Measurements from ENCODE around the gene CDC42. TPM values are rescaled to one million over a fixed set of nuclear protein-coding genes. Genes with fewer than 3 reads are reported as not detected.
A peak's percentile ranks its signal among the peaks of the same experiment; 100 is the strongest.

Gene CDC42
- polyA plus RNA-seq, 2 donors = 100 to 138 TPM

GRCh38 chr1:22121421-22121911 is 69.0 kb downstream of the CDC42 start:
- Histone ChIP-seq H3K27me3 (ENCODE audit: control insufficient read depth in 1 of 2, insufficient read depth in 2 of 2, low read length in 2 of 2) (no peaks in the 10 kb centered on the region), H3K27ac (ENCODE audit: low read depth in 2 of 2, low read length in 1 of 2) (no peak overlapping the region), H3K9me3 (ENCODE audit: control insufficient read depth in 2 of 2, insufficient read depth in 1 of 2, low read depth in 1 of 2, low read length in 1 of 2) (no peaks in the 10 kb centered on the region), H3K4me3 (ENCODE audit: low read depth in 1 of 2, low read length in 2 of 2) (no peak overlapping the region), H3K36me3 (ENCODE audit: control insufficient read depth in 2 of 2, insufficient read depth in 2 of 2, low read length in 1 of 2) (peaks cover 0 to 28% of the 10 kb centered on the region in 2 donors), H3K4me1 (ENCODE audit: control insufficient read depth in 2 of 2, insufficient read depth in 2 of 2, low read length in 1 of 2) (peaks cover 0 to 34% of the 10 kb centered on the region in 2 donors)
- WGBS, 2 donors = 67 to 69% methylated on average over 15 of the region's 15 CpGs

DNA sequence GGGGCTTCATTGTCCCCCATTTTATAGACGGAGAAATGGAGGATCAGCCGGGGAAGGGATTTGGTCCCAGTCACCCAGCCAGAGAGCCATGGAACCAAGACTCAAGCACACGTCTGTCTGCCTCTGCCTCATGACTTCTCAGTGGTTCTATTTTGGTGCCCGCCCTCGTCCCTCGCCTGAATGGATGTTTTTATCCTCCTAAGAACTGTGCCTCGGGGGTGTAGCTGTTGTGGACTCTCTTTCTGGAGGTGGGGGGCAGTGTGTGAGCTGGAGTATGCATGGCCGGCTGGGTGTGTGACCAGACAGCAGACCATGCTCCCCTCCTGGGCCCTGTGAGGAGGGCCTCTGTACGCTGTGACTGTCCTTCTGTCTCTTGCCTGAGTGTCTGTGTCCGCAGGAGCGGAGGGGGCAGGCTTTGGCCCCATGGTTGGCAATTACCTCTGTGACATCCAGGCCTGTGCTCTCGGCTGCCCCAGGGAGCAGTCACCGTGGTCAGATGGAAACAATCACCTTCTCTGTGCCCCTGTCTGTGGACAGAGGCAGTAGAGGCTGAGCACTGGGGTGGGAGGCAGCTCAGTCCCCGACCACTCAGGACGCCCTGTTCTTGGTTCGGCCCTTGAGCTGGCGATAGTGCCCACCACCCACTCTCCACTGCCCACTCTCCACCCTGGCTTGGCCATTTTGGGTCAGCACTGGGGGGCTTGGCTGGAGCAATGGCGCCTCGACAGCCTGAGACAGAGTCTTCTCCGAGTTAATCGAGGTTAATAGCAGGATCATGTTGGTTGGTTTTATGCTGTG is 70.0 kb downstream of the CDC42 start:
- WGBS, 2 donors = 75 to 85% methylated on average over 19 to 21 of the region's 21 CpGs

GRCh38 chr1:22123071-22123390 is 70.5 kb downstream of the CDC42 start:
- Histone ChIP-seq H3K27ac (ENCODE audit: low read depth in 2 of 2, low read length in 1 of 2) (peak overlapping the region in 1 of 2 donors; percentile 53), H3K9me3 (ENCODE audit: control insufficient read depth in 2 of 2, insufficient read depth in 1 of 2, low read depth in 1 of 2, low read length in 1 of 2) (no peaks in the 10 kb centered on the region), H3K27me3 (ENCODE audit: control insufficient read depth in 1 of 2, insufficient read depth in 2 of 2, low read length in 2 of 2) (no peaks in the 10 kb centered on the region), H3K36me3 (ENCODE audit: control insufficient read depth in 2 of 2, insufficient read depth in 2 of 2, low read length in 1 of 2) (peaks cover 0 to 33% of the 10 kb centered on the region in 2 donors), H3K4me1 (ENCODE audit: control insufficient read depth in 2 of 2, insufficient read depth in 2 of 2, low read length in 1 of 2) (peaks cover 0 to 26% of the 10 kb centered on the region in 2 donors), H3K4me3 (ENCODE audit: low read depth in 1 of 2, low read length in 2 of 2) (no peak overlapping the region)
- 50 to 71% methylated on average over 8 of the region's 8 CpGs for WGBS, 2 donors

More for the DNA sequence above, 70.0 kb downstream of the CDC42 start:
- peak overlapping the region; percentile 12 to 76 for H3K27ac ChIP-seq (ENCODE audit: low read depth in 2 of 2, low read length in 1 of 2)
- no peak overlapping the region for H3K4me3 ChIP-seq (ENCODE audit: low read depth in 1 of 2, low read length in 2 of 2)
- no peaks in the 10 kb centered on the region for H3K27me3 ChIP-seq (ENCODE audit: control insufficient read depth in 1 of 2, insufficient read depth in 2 of 2, low read length in 2 of 2)
- H3K4me1 ChIP-seq (ENCODE audit: control insufficient read depth in 2 of 2, insufficient read depth in 2 of 2, low read length in 1 of 2) = peaks cover 0 to 31% of the 10 kb centered on the region in 2 donors
- H3K9me3 ChIP-seq (ENCODE audit: control insufficient read depth in 2 of 2, insufficient read depth in 1 of 2, low read depth in 1 of 2, low read length in 1 of 2) = no peaks in the 10 kb centered on the region
- H3K36me3 ChIP-seq (ENCODE audit: control insufficient read depth in 2 of 2, insufficient read depth in 2 of 2, low read length in 1 of 2) = peaks cover 0 to 33% of the 10 kb centered on the region in 2 donors

DNA sequence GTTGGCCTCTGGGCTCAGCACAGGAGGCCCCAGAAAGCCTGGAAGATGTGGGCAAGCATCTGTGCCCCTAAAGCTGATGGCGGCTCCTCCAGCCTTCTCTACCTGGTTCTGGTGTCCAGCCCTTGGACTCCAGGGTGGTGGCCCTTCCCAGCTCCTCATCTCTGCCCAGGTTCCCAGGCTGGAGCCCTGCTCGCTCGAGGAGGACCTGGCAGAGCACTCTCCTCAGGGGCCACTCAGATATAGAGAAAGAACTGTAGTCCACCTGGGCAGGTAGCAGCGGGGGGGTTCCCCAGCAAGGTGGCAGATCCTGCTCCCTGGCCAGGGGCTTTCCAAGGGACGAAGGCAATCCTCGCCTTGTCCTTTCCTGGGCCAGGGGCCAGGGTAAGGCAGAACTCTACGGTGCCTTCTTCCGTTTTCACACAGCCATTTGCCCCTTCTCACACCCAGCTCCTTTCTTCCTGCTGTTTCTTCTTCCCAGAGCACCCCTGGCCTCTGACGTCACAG is 71.4 kb downstream of the CDC42 start:
- H3K27ac ChIP-seq (ENCODE audit: low read depth in 2 of 2, low read length in 1 of 2) = no peak overlapping the region
- peaks cover 0 to 19% of the 10 kb centered on the region in 2 donors for H3K4me1 ChIP-seq (ENCODE audit: control insufficient read depth in 2 of 2, insufficient read depth in 2 of 2, low read length in 1 of 2)
- H3K9me3 ChIP-seq (ENCODE audit: control insufficient read depth in 2 of 2, insufficient read depth in 1 of 2, low read depth in 1 of 2, low read length in 1 of 2) = no peaks in the 10 kb centered on the region
- H3K4me3 ChIP-seq (ENCODE audit: low read depth in 1 of 2, low read length in 2 of 2) = no peak overlapping the region
- WGBS, 2 donors = 71 to 74% methylated on average over 9 of the region's 9 CpGs
- peaks cover 0 to 27% of the 10 kb centered on the region in 2 donors for H3K36me3 ChIP-seq (ENCODE audit: control insufficient read depth in 2 of 2, insufficient read depth in 2 of 2, low read length in 1 of 2)
- no peaks in the 10 kb centered on the region for H3K27me3 ChIP-seq (ENCODE audit: control insufficient read depth in 1 of 2, insufficient read depth in 2 of 2, low read length in 2 of 2)

DNA sequence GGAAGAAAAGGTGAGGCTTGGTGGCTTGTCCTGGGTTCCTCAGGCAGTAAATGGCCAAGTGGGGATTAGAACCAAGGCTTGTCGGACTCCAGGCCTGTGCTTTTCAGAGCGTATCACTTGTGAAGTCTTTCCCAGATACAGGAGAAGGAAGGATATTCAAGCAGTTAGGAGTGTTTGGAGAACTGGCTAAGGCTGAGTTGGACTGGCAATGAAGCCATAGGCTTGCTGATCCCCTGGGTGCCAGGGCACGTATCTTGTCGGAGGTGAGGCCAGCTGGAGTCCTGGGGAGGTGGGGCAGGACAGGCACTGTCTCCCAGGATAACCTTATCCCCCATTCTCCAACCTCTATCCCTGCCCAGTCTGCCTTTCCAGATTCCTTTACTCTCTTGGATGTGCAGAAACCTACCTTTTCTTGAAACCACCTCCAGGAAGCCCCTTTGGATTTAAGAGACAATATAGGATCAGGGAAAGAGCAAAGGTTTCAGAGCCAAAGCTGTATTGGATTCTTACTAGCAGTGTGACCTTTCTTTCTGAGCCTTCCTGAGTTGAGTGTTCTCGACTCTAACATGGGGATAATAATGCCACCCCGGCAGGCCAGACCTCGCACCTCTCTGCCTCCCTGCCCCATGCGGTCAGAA is 72.2 kb downstream of the CDC42 start:
- peak overlapping the region in 1 of 2 donors; percentile 11 for H3K27ac ChIP-seq (ENCODE audit: low read depth in 2 of 2, low read length in 1 of 2)
- no peaks in the 10 kb centered on the region for H3K9me3 ChIP-seq (ENCODE audit: control insufficient read depth in 2 of 2, insufficient read depth in 1 of 2, low read depth in 1 of 2, low read length in 1 of 2)
- H3K27me3 ChIP-seq (ENCODE audit: control insufficient read depth in 1 of 2, insufficient read depth in 2 of 2, low read length in 2 of 2) = no peaks in the 10 kb centered on the region
- peaks cover 0 to 19% of the 10 kb centered on the region in 2 donors for H3K4me1 ChIP-seq (ENCODE audit: control insufficient read depth in 2 of 2, insufficient read depth in 2 of 2, low read length in 1 of 2)
- peaks cover 0 to 23% of the 10 kb centered on the region in 2 donors for H3K36me3 ChIP-seq (ENCODE audit: control insufficient read depth in 2 of 2, insufficient read depth in 2 of 2, low read length in 1 of 2)
- no peak overlapping the region for H3K4me3 ChIP-seq (ENCODE audit: low read depth in 1 of 2, low read length in 2 of 2)
- 84 to 91% methylated on average over 8 of the region's 8 CpGs for WGBS, 2 donors

- no peak overlapping the region for H3K4me3 ChIP-seq (ENCODE audit: low read depth in 1 of 2, low read length in 2 of 2)
- H3K27me3 ChIP-seq (ENCODE audit: control insufficient read depth in 1 of 2, insufficient read depth in 2 of 2, low read length in 2 of 2) = no peaks in the 10 kb centered on the region
- peaks cover 0 to 16% of the 10 kb centered on the region in 2 donors for H3K4me1 ChIP-seq (ENCODE audit: control insufficient read depth in 2 of 2, insufficient read depth in 2 of 2, low read length in 1 of 2)
- 84% methylated on average over 12 of the region's 12 CpGs for WGBS, 2 donors
- no peaks in the 10 kb centered on the region for H3K9me3 ChIP-seq (ENCODE audit: control insufficient read depth in 2 of 2, insufficient read depth in 1 of 2, low read depth in 1 of 2, low read length in 1 of 2)
- H3K27ac ChIP-seq (ENCODE audit: low read depth in 2 of 2, low read length in 1 of 2) = no peak overlapping the region
- peaks cover 0 to 13% of the 10 kb centered on the region in 2 donors for H3K36me3 ChIP-seq (ENCODE audit: control insufficient read depth in 2 of 2, insufficient read depth in 2 of 2, low read length in 1 of 2)
Measured at GRCh38 chr1:22126531-22126930, 74.0 kb downstream of the CDC42 start.

- no peak overlapping the region for H3K27ac ChIP-seq (ENCODE audit: low read depth in 2 of 2, low read length in 1 of 2)
- H3K36me3 ChIP-seq (ENCODE audit: control insufficient read depth in 2 of 2, insufficient read depth in 2 of 2, low read length in 1 of 2) = peaks cover 0 to 12% of the 10 kb centered on the region in 2 donors
- no peaks in the 10 kb centered on the region for H3K9me3 ChIP-seq (ENCODE audit: control insufficient read depth in 2 of 2, insufficient read depth in 1 of 2, low read depth in 1 of 2, low read length in 1 of 2)
- 65 to 69% methylated on average over 6 of the region's 6 CpGs for WGBS, 2 donors
- no peaks in the 10 kb centered on the region for H3K27me3 ChIP-seq (ENCODE audit: control insufficient read depth in 1 of 2, insufficient read depth in 2 of 2, low read length in 2 of 2)
- H3K4me1 ChIP-seq (ENCODE audit: control insufficient read depth in 2 of 2, insufficient read depth in 2 of 2, low read length in 1 of 2) = peaks cover 0 to 17% of the 10 kb centered on the region in 2 donors
- H3K4me3 ChIP-seq (ENCODE audit: low read depth in 1 of 2, low read length in 2 of 2) = no peak overlapping the region
Measured at GRCh38 chr1:22127248-22127647, 74.7 kb downstream of the CDC42 start.

GRCh38 chr1:22127731-22128130 is 75.2 kb downstream of the CDC42 start:
- no peaks in the 10 kb centered on the region for H3K9me3 ChIP-seq (ENCODE audit: control insufficient read depth in 2 of 2, insufficient read depth in 1 of 2, low read depth in 1 of 2, low read length in 1 of 2)
- peaks cover 0 to 14% of the 10 kb centered on the region in 2 donors for H3K4me1 ChIP-seq (ENCODE audit: control insufficient read depth in 2 of 2, insufficient read depth in 2 of 2, low read length in 1 of 2)
- peaks cover 0 to 12% of the 10 kb centered on the region in 2 donors for H3K36me3 ChIP-seq (ENCODE audit: control insufficient read depth in 2 of 2, insufficient read depth in 2 of 2, low read length in 1 of 2)
- WGBS, 2 donors = 58 to 85% methylated on average over 3 of the region's 3 CpGs
- no peak overlapping the region for H3K27ac ChIP-seq (ENCODE audit: low read depth in 2 of 2, low read length in 1 of 2)
- no peaks in the 10 kb centered on the region for H3K27me3 ChIP-seq (ENCODE audit: control insufficient read depth in 1 of 2, insufficient read depth in 2 of 2, low read length in 2 of 2)
- H3K4me3 ChIP-seq (ENCODE audit: low read depth in 1 of 2, low read length in 2 of 2) = no peak overlapping the region

DNA sequence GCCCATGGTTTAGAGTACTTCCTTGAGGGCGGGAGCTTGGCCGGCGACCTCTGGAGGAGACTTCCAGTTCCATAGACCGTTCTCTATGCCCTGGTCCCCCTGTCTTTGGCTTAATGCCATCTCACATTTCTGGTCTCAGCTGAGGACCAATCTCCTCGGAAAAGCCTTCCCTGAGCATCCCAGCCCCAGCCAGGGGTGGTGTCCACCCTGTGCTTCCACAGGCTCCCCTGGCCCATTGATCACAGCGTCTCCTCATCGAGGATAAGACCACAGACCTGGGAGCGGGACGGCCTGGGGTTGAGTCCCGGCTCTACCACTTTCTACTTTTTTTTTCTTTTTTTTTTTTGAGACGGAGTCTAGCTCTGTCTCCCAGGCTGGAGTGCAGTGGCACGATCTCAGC is 75.9 kb downstream of the CDC42 start:
- H3K27ac ChIP-seq (ENCODE audit: low read depth in 2 of 2, low read length in 1 of 2) = no peak overlapping the region
- no peaks in the 10 kb centered on the region for H3K27me3 ChIP-seq (ENCODE audit: control insufficient read depth in 1 of 2, insufficient read depth in 2 of 2, low read length in 2 of 2)
- 61 to 78% methylated on average over 12 of the region's 12 CpGs for WGBS, 2 donors
- H3K9me3 ChIP-seq (ENCODE audit: control insufficient read depth in 2 of 2, insufficient read depth in 1 of 2, low read depth in 1 of 2, low read length in 1 of 2) = no peaks in the 10 kb centered on the region
- H3K4me3 ChIP-seq (ENCODE audit: low read depth in 1 of 2, low read length in 2 of 2) = no peak overlapping the region
- peaks cover 0 to 9% of the 10 kb centered on the region in 2 donors for H3K4me1 ChIP-seq (ENCODE audit: control insufficient read depth in 2 of 2, insufficient read depth in 2 of 2, low read length in 1 of 2)
- peaks cover 0 to 12% of the 10 kb centered on the region in 2 donors for H3K36me3 ChIP-seq (ENCODE audit: control insufficient read depth in 2 of 2, insufficient read depth in 2 of 2, low read length in 1 of 2)
